ENCODE measurements around the gene IL22. TPM values are rescaled to one million over a fixed set of nuclear protein-coding genes. Genes with fewer than 3 reads are reported as not detected.

The IL22 gene
- total RNA-seq, 1 experiment from 2014 or later: not detected

DNA sequence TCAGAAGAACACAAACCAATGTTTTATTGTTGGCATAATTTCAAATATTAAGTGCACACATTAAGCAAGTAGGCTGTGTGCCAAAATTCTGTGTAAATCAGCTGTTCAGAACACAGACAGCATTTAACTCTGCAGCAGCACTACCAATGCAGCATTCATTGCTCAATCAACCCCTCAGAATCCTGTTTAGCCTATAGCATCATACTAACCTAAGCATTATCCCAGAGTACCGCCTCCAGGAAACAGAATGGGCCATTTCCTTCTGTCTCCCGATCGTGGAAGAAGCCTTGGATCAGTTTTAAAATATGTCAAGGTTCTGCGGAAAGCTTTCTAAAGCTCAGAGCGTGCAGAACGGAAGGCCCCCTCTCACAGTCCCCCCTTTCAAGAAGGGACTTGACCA lies 31.1 kb downstream of the IL22 start:
- ChIA-PET CTCF (interaction anchor here (0.8 to 3.0 kb wide), 8 partner anchors 10 to 866 kb away, joined by 3 to 25 read pairs (median 4); no protein-coding TSS in a partner anchor), POLR2A (no interaction called here), RAD21 (ENCODE audit: low non-redundant PET in 1 of 2, low total read pairs in 2 of 2, uncharacterized antibody in 2 of 2, unreplicated experiment in 2 of 2) (no interaction called here)
- H3K27ac ChIP-seq (ENCODE audit: low read depth, low read length): no peak overlapping the region
- no peak overlapping the region for H3K4me3 ChIP-seq (replicated peaks in 1 of 2; ENCODE audit: low read depth in 1 of 2, low read length in 2 of 2)
- intact Hi-C loops (cut with micrococcal nuclease): loop anchor here (2.0 to 5.0 kb wide), 2 partner anchors 866 to 935 kb away; no protein-coding TSS in a partner anchor
- H3K9me2 ChIP-seq (ENCODE audit: insufficient read depth): no peaks in the 10 kb centered on the region
- TF ChIP-seq, protein P1, sequence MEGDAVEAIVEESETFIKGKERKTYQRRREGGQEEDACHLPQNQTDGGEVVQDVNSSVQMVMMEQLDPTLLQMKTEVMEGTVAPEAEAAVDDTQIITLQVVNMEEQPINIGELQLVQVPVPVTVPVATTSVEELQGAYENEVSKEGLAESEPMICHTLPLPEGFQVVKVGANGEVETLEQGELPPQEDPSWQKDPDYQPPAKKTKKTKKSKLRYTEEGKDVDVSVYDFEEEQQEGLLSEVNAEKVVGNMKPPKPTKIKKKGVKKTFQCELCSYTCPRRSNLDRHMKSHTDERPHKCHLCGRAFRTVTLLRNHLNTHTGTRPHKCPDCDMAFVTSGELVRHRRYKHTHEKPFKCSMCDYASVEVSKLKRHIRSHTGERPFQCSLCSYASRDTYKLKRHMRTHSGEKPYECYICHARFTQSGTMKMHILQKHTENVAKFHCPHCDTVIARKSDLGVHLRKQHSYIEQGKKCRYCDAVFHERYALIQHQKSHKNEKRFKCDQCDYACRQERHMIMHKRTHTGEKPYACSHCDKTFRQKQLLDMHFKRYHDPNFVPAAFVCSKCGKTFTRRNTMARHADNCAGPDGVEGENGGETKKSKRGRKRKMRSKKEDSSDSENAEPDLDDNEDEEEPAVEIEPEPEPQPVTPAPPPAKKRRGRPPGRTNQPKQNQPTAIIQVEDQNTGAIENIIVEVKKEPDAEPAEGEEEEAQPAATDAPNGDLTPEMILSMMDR (IDR thresholded peaks at IDR 0.05 in 2 of 3, conservative IDR thresholded peaks at IDR 0.05 in 1 of 3; ENCODE audit: borderline replicate concordance in 1 of 3, insufficient read depth in 1 of 3, low read depth in 2 of 3, low read length in 2 of 3): no peak
- TF ChIP-seq TCF7L2 (IDR thresholded peaks at IDR 0.05; ENCODE audit: borderline replicate concordance, extremely low read depth, insufficient read depth, insufficient read length) (no peak), SRF (IDR thresholded peaks at IDR 0.05; ENCODE audit: low read depth) (no peak), CBX3 (IDR thresholded peaks at IDR 0.05; ENCODE audit: low read depth) (no peak), EGR1 (IDR thresholded peaks at IDR 0.05; ENCODE audit: low read depth) (no peak), RAD21 (IDR thresholded peaks at IDR 0.05; ENCODE audit: low read depth) (no peak), YY1 (IDR thresholded peaks at IDR 0.05; ENCODE audit: extremely low read depth, insufficient replicate concordance, low read depth, low read length) (no peak), FOSL1 (IDR thresholded peaks at IDR 0.05; ENCODE audit: low read depth) (no peak)
- ATAC-seq (no peak), DNase-seq (ENCODE audit: low read depth, low spot score) (no peak)
- H3K27me3 ChIP-seq (ENCODE audit: insufficient read depth, low read length): no peaks in the 10 kb centered on the region
- H3K4me2 ChIP-seq (ENCODE audit: low read length): no peak overlapping the region
- peaks cover 0 to 8% of the 10 kb centered on the region in 2 experiments; a peak in 1 of 4 replicates for H3K4me1 ChIP-seq (ENCODE audit: control insufficient read depth in 1 of 2, insufficient read depth in 2 of 2, low read length in 2 of 2)
- no peaks in the 10 kb centered on the region for H4K20me1 ChIP-seq (ENCODE audit: insufficient read depth)
- no peaks in the 10 kb centered on the region for H3K36me3 ChIP-seq (ENCODE audit: control insufficient read depth in 1 of 2, insufficient read depth in 2 of 2, low read length in 2 of 2)
- peak overlapping the region; percentile 85 for H2AFZ ChIP-seq (ENCODE audit: low read depth, low read length, poor library complexity, severe bottlenecking)
- no TSS peak for BruUV-seq (replicated peaks)
- H3K79me2 ChIP-seq (ENCODE audit: insufficient read depth, low read length): no peaks in the 10 kb centered on the region
- no peaks in the 10 kb centered on the region for H3K9me3 ChIP-seq (ENCODE audit: control insufficient read depth in 1 of 2, insufficient read depth in 1 of 2, low read depth in 1 of 2, low read length in 2 of 2)
- H3K9ac ChIP-seq (ENCODE audit: low read length): no peak overlapping the region
